HepG2 (cell line): ENCODE data around the gene TOP3B. TPM values are rescaled to one million over a fixed set of nuclear protein-coding genes. Genes with fewer than 3 reads are reported as not detected.

ENCODE experiments used
- ATAC-seq: fragments of 200-7000 bp; cut with Tn5 transposase; 3 replicates; pipeline ENCODE4 v1.9.1; 2020; ENCODE audit warnings: mild to moderate bottlenecking, moderate library complexity
- BruUV-seq: library from RNA; stranded (reverse); fragments of 400-500 nt; replicated peaks from 2 replicates; lab custom pipeline; 2021; lab: Mats Ljungman, UMichigan
- CTCF ChIA-PET: fragments of 300-600 bp; formaldehyde crosslinking; extraction: SDS; loops from one replicate; lab custom pipeline; 2021; ENCODE audit warnings: low total read pairs, inconsistent platforms, low intra/inter-chr PET ratio; lab: Yijun Ruan, JAX
- POLR2A ChIA-PET: fragments of 350-600 bp; sonication (Branson Sonifier 250); formaldehyde crosslinking; loops from one replicate; lab custom pipeline; 2020; ENCODE audit warnings: antibody characterized with exemption, inconsistent platforms; lab: Yijun Ruan, JAX
- DNase-seq: peaks from one replicate; pipeline ENCODE4 v3.0.0-alpha.2; 2015; ENCODE audit warnings: low spot score
- FAIRE-seq: peaks from 3 replicates; lab custom pipeline; 2011; peaks lifted over from hg19 to GRCh38; lab: Jason Lieb, UNC
- H2AFZ ChIP-seq: one replicate; pipeline ENCODE4 v1.6.1; 2011; ENCODE audit warnings: low read length, inconsistent platforms
- H3K27ac ChIP-seq: fragments of 300-600 bp; 3 replicates; pipeline ENCODE4 v1.8.0; 2011; ENCODE audit warnings: mixed run types, mild to moderate bottlenecking, mixed read lengths, low read length, inconsistent platforms; ENCODE audit not compliant: insufficient read depth; ENCODE audit errors: extremely low read length
- H3K27me3 ChIP-seq, 2 experiments: fragments of 200-600 bp in 1 of 2; 2 replicates in 1 of 2; 3 replicates in 1 of 2; pipeline versions ENCODE4 v1.6.0 to v1.8.0; 2011; ENCODE audit warnings: low read length in 2 of 2, mild to moderate bottlenecking in 2 of 2, moderate library complexity in 2 of 2, inconsistent platforms in 1 of 2; ENCODE audit not compliant: insufficient read depth in 2 of 2, control insufficient read depth in 1 of 2
- H3K36me3 ChIP-seq, 2 experiments: fragments of 200-600 bp in 1 of 2; replicated peaks in 1 of 2; 2 replicates in 1 of 2; 3 replicates in 1 of 2; pipeline versions ENCODE4 v1.5.1 to v1.8.0; 2011; ENCODE audit warnings: low read length in 2 of 2, inconsistent platforms in 1 of 2; ENCODE audit not compliant: insufficient read depth in 2 of 2, control insufficient read depth in 1 of 2
- H3K4me1 ChIP-seq: 2 replicates; pipeline ENCODE4 v1.5.1; 2012; ENCODE audit warnings: low read length, inconsistent platforms; ENCODE audit not compliant: insufficient read depth
- H3K4me2 ChIP-seq: 2 replicates; pipeline ENCODE4 v1.6.0; 2011; ENCODE audit warnings: low read depth, low read length, inconsistent platforms
- H3K4me3 ChIP-seq, 3 experiments: fragments of 200-600 bp in 1 of 3; sonication (generic), shearing (Covaris generic) in 1 of 3; replicated peaks in 1 of 3; 2 replicates each; pipeline ENCODE4 v1.5.1; 2011 to 2016; ENCODE audit warnings: low read length in 3 of 3, inconsistent platforms in 2 of 3, low read depth in 2 of 3, mild to moderate bottlenecking in 2 of 3, control low read depth in 1 of 3, mixed read lengths in 1 of 3; ENCODE audit not compliant: insufficient read depth in 1 of 3
- H3K79me2 ChIP-seq: one replicate; pipeline ENCODE4 v1.6.1; 2011; ENCODE audit warnings: low read length, inconsistent platforms; ENCODE audit not compliant: insufficient read depth
- H3K9ac ChIP-seq: 2 replicates; pipeline ENCODE4 v1.6.0; 2011; ENCODE audit warnings: mild to moderate bottlenecking, low read depth, low read length, inconsistent platforms; ENCODE audit not compliant: insufficient read depth
- H3K9me3 ChIP-seq: 2 replicates; pipeline ENCODE4 v1.5.1; 2012; ENCODE audit warnings: mild to moderate bottlenecking, low read length
- H4K20me1 ChIP-seq: 2 replicates; pipeline ENCODE4 v1.6.0; 2011; ENCODE audit warnings: inconsistent platforms, mild to moderate bottlenecking, low read length, moderate library complexity; ENCODE audit not compliant: insufficient read depth
- CCAR2 ChIP-seq: fragments of 200-400 bp; formaldehyde crosslinking; optimal IDR thresholded peaks from 2 replicates; pipeline ENCODE3; 2018; ENCODE audit warnings: low read depth, mild to moderate bottlenecking, low read length, moderate library complexity
- FOXA1 ChIP-seq, 2 experiments: fragments of 450-650 bp in 1 of 2; sonication (generic) in 1 of 2; formaldehyde crosslinking in 1 of 2; IDR thresholded peaks; 2 replicates each; pipeline versions ENCODE4 v1.4.0 to v1.6.1; 2016 to 2020; ENCODE audit warnings: missing genetic modification reagents in 1 of 2
- GATAD1 ChIP-seq: IDR thresholded peaks from 2 replicates; pipeline ENCODE4 v1.6.1; 2016; ENCODE audit warnings: missing genetic modification reagents, missing compliant biosample characterization
- KMT2B ChIP-seq: IDR thresholded peaks from 2 replicates; pipeline ENCODE4 v1.6.1; 2016; ENCODE audit warnings: missing genetic modification reagents, missing compliant biosample characterization
- MAFK ChIP-seq, 2 experiments: IDR thresholded peaks in 1 of 2; conservative IDR thresholded peaks in 1 of 2; 2 replicates each; pipeline ENCODE4 v1.6.1; 2011; ENCODE audit warnings: improper control_type of control experiment in 2 of 2, low read length in 2 of 2
- MTA1 ChIP-seq: sonication (generic); formaldehyde crosslinking; IDR thresholded peaks from 2 replicates; pipeline ENCODE4 v1.4.0; 2020; ENCODE audit warnings: missing genetic modification reagents, mild to moderate bottlenecking, borderline replicate concordance
- MZF1 ChIP-seq: sonication (generic); formaldehyde crosslinking; IDR thresholded peaks from 2 replicates; pipeline ENCODE4 v1.8.1; 2023; ENCODE audit warnings: mild to moderate bottlenecking, missing genetic modification reagents, borderline replicate concordance
- NRL ChIP-seq: sonication (generic); formaldehyde crosslinking; IDR thresholded peaks from 2 replicates; pipeline ENCODE4 v1.5.0; 2020; ENCODE audit warnings: missing genetic modification reagents, mild to moderate bottlenecking, moderate library complexity, borderline replicate concordance
- SRY ChIP-seq: sonication (generic); formaldehyde crosslinking; IDR thresholded peaks from 2 replicates; pipeline ENCODE4 v1.8.0; 2022; ENCODE audit warnings: mild to moderate bottlenecking, missing genetic modification reagents
- SUZ12 ChIP-seq: fragments of 150-350 bp; IDR thresholded peaks from 2 replicates; pipeline ENCODE4 v1.6.1; 2014; ENCODE audit warnings: low read depth, low read length
- TRIM24 ChIP-seq: sonication (generic); formaldehyde crosslinking; IDR thresholded peaks from 2 replicates; pipeline ENCODE4 v1.8.0; 2022; ENCODE audit warnings: mild to moderate bottlenecking, missing genetic modification reagents
- U2AF1 ChIP-seq: fragments of 200-400 bp; formaldehyde crosslinking; optimal IDR thresholded peaks from 2 replicates; pipeline ENCODE3; 2017; ENCODE audit warnings: mild to moderate bottlenecking, low read depth, low read length
- ZC3H4 ChIP-seq: sonication (generic); formaldehyde crosslinking; IDR thresholded peaks from 2 replicates; pipeline ENCODE4 v1.4.0; 2020; ENCODE audit warnings: missing genetic modification reagents, borderline replicate concordance
- ZNF317 ChIP-seq: sonication (generic); formaldehyde crosslinking; IDR thresholded peaks from 2 replicates; pipeline ENCODE4 v1.5.0; 2020; ENCODE audit warnings: mild to moderate bottlenecking, missing genetic modification reagents
- ZNF672 ChIP-seq: sonication (generic); formaldehyde crosslinking; IDR thresholded peaks from 2 replicates; pipeline ENCODE4 v1.8.1; 2022; ENCODE audit warnings: missing genetic modification reagents
- ZNF772 ChIP-seq: sonication (generic); formaldehyde crosslinking; IDR thresholded peaks from 2 replicates; pipeline ENCODE4 v1.5.0; 2020; ENCODE audit warnings: mild to moderate bottlenecking, missing genetic modification reagents
- ZNF879 ChIP-seq: sonication (generic); formaldehyde crosslinking; IDR thresholded peaks from 2 replicates; pipeline ENCODE4 v1.8.1; 2023; ENCODE audit warnings: missing genetic modification reagents
- WGBS: methylation state at CpG from one replicate; pipeline ENCODE4 v1.1.6; 2017; ENCODE audit warnings: low lambda C conversion rate; 5-methylcytosine and 5-hydroxymethylcytosine counted together
- in situ Hi-C: cut with HindIII; loops from 2 replicates; pipeline ENCODE4 v1.10.0; 2017; ENCODE audit warnings: low pct_unique_long_range_greater_than_20kb; ENCODE audit not compliant: extremely low pct_ligation_motif_present
- intact Hi-C: fragments of 100-400 bp; cut with micrococcal nuclease; formaldehyde crosslinking; loops from one replicate; pipeline ENCODE4 v1.10.0; 2022; ENCODE audit not compliant: unreplicated experiment
- polyA plus RNA-seq, 8 experiments: library from polyadenylated mRNA; depleted of rRNA in 3 of 8; stranded (reverse) in 7 of 8; unstranded in 1 of 8; fragments of >200 nt; fragmentation: Illumina TruSeq in 4 of 8; extraction: Trizol in 4 of 8; gene quantifications; 2 replicates each; pipeline versions ENCODE4 v1.2.1 to v1.2.3, GENCODE V29; 2011 to 2016; ENCODE audit warnings: low read depth in 4 of 8, missing spikeins in 1 of 8, mixed read lengths in 1 of 8; ENCODE audit not compliant: insufficient read depth in 1 of 8
- total RNA-seq, 5 experiments: library from RNA; depleted of rRNA; stranded (reverse); fragments of >200 nt; fragmentation: Illumina TruSeq; extraction: Trizol; gene quantifications; 2 replicates each; pipeline ENCODE4 v1.2.3, GENCODE V29; 2016; ENCODE audit warnings: low read depth in 1 of 5
- TF ChIP-seq, protein P1 (sequence below): sonication (generic); formaldehyde crosslinking; IDR thresholded peaks from 2 replicates; pipeline ENCODE4 v1.4.0; 2020; ENCODE audit warnings: mild to moderate bottlenecking, missing genetic modification reagents
- TF ChIP-seq, protein P2 (sequence below): sonication (generic); formaldehyde crosslinking; IDR thresholded peaks from 2 replicates; pipeline ENCODE4 v1.5.1; 2020; ENCODE audit warnings: mild to moderate bottlenecking, missing genetic modification reagents, moderate library complexity

The TOP3B gene
- total and polyA plus RNA-seq, 2 of the 13 experiments (the other 11 are each of a cell fraction or from before 2014, with no cell fraction given) = 28.5 to 29.7 TPM

DNA sequence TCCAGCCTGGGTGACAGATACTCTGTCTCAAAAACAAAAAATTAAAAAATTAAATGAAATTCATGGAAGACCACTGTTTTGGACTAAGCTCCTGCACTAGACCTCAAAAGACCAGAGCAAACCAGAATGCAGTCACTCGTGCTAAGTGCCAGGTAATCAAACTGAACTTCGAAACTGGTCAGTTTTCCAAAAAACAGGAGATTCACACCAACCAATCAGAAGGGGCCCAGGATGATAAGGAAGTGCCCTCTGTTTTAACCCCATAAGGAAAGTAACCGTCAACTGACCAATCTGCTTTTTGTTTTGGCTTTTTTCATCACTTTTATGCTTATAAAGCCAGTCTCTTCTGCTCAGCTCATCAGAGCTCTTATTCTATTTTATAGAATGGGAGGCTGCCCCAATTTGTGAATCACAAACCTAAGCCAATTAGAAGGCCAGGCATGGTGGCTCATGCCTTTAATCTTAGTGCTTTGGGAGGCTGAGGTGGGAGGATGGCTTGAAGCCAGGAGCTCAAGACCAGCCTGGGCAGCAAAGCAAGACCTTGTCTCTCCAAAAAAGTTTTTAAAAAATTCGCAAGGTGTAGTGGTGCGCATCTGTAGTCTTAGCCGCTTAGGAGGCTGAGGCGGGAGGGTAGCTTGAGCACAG lies 10.1 kb upstream of the TOP3B start:
- TF ChIP-seq U2AF1 (no peak), TRIM24 (CRISPR knock-in tag) (no peak), ZNF672 (no peak), ZNF772 (CRISPR knock-in tag) (no peak), MTA1 (CRISPR knock-in tag) (no peak), ZNF317 (CRISPR knock-in tag) (no peak), CCAR2 (no peak), ZC3H4 (no peak), ZNF879 (no peak), SRY (CRISPR knock-in tag) (no peak), MZF1 (CRISPR knock-in tag) (no peak), MAFK (conservative IDR thresholded peaks at IDR 0.05 in 1 of 2, IDR thresholded peaks at IDR 0.05 in 1 of 2; ENCODE audit: low read length in 2 of 2) (no peak), SUZ12 (no peak), FOXA1 (IDR thresholded peaks at IDR 0.05) (no peak), FOXA1 (CRISPR knock-in tag; IDR thresholded peaks at IDR 0.05) (no peak), NRL (no peak), KMT2B (CRISPR knock-in tag) (no peak), GATAD1 (CRISPR knock-in tag) (no peak)
- TF ChIP-seq, protein P1, sequence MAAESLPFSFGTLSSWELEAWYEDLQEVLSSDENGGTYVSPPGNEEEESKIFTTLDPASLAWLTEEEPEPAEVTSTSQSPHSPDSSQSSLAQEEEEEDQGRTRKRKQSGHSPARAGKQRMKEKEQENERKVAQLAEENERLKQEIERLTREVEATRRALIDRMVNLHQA (CRISPR knock-in tag) = no peak
- TF ChIP-seq, protein P2, sequence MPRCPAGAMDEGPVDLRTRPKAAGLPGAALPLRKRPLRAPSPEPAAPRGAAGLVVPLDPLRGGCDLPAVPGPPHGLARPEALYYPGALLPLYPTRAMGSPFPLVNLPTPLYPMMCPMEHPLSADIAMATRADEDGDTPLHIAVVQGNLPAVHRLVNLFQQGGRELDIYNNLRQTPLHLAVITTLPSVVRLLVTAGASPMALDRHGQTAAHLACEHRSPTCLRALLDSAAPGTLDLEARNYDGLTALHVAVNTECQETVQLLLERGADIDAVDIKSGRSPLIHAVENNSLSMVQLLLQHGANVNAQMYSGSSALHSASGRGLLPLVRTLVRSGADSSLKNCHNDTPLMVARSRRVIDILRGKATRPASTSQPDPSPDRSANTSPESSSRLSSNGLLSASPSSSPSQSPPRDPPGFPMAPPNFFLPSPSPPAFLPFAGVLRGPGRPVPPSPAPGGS (CRISPR knock-in tag) = no peak
- POLR2A ChIA-PET = no interaction called here
- FAIRE-seq (no peak), ATAC-seq (no peak), DNase-seq (no peak)
- no peak overlapping the region for H3K4me2 ChIP-seq
- no peak overlapping the region for H2AFZ ChIP-seq
- no peaks in the 10 kb centered on the region for H3K9me3 ChIP-seq
- H3K4me3 ChIP-seq = no peak overlapping the region
- CTCF ChIA-PET = no interaction called here
- 48% methylated on average over 7 of the region's 7 CpGs for WGBS
- no peaks in the 10 kb centered on the region for H3K36me3 ChIP-seq
- no peak overlapping the region for H3K27ac ChIP-seq
- peaks cover 15% of the 10 kb centered on the region for H3K4me1 ChIP-seq
- in situ Hi-C loops = no loop called here
- BruUV-seq = no TSS peak
- no peak overlapping the region for H3K9ac ChIP-seq
- H4K20me1 ChIP-seq = no peaks in the 10 kb centered on the region
- no peaks in the 10 kb centered on the region for H3K79me2 ChIP-seq
- intact Hi-C loops = no loop called here
- peaks cover 0 to 36% of the 10 kb centered on the region in 2 experiments; a peak in 3 of 5 replicates for H3K27me3 ChIP-seq
